Body of pancreas (tissue), 4 donors: ENCODE data around the gene EEFSEC.

Experiments used
- CTCF ChIP-seq, 7 experiments: fragments of 450-650 bp in 4 of 7; fragments of 200-600 bp in 3 of 7; sonication (generic) in 3 of 7; IDR thresholded peaks; one replicate each; pipeline ENCODE4 v1.5.1; 2016 to 2019; ENCODE audit warnings: antibody characterized with exemption in 7 of 7
- POLR2A ChIP-seq, 3 donors: fragments of 450-650 bp; IDR thresholded peaks; one replicate each; pipeline ENCODE4 v1.6.1; 2016; ENCODE audit warnings: antibody characterized with exemption in 3 of 3, mild to moderate bottlenecking in 2 of 3

DNA sequence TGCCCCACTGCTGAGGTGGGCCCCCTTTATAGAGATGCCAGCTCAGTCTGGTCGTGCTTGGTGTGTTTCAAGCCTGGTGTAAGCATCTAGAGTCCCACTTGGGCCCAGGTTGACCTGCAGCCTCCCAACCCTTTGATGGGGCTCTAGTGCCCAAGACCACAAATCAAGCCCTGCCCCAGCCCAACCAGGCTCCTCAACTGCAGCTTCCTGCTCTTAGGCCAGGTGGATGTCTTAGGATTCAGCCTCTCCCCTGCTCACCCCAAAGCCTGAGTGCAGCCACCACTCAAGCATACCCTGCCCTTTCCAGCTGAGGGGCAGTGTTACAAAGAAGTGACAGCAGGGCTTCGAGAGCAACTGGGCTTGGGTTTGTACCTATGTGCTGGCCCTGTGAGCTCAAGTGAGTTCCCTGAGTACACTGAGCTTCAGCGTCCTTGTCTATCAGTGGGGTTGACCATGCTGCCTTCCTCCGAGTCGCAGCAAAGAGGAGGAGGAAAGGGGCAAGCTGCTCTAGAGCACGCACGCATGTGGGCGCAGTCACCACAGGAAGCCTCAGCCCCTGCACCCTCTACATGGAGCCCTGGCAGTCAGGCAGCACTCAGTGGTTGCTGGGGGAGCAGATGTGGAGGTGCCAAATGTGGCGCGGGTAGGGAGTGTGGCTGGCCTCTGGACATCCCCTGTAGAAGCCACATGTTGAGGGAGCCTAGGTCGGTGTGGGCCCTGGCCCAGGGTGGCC, 120.7 kb downstream of the EEFSEC start:
- TF ChIP-seq CTCF (IDR thresholded peaks at IDR 0.05) (no peak), POLR2A (IDR thresholded peaks at IDR 0.05) (no peak)
